Brain pericyte (primary cell): ENCODE results near the gene NDUFAF3.
A peak's percentile ranks its signal among the peaks of the same experiment; 100 is the strongest.
"Not testable (repeated sequence)": the region's sequence is repeated elsewhere in the genome, so short reads cannot be mapped to it uniquely, and the experiment has no call there.

Source experiments
- DNase-seq: peaks from one replicate; pipeline ENCODE4 v3.0.0-alpha.2; 2012; ENCODE audit warnings: low read depth, low spot score

NDUFAF3 gene

GRCh38 chr3:48999085-48999858 is 22.6 kb upstream of the NDUFAF3 start:
- DNase-seq, result no peak

- no peak for DNase-seq
Measured at GRCh38 chr3:49001155-49001554, 20.8 kb upstream of the NDUFAF3 start.

GRCh38 chr3:49004352-49005302 is 17.3 kb upstream of the NDUFAF3 start:
- DNase-seq, result no peak

- DNase-seq, result no peak
Measured at GRCh38 chr3:49005303-49005680, 16.6 kb upstream of the NDUFAF3 start.

- no peak for DNase-seq
Measured at GRCh38 chr3:49005998-49006397, 15.9 kb upstream of the NDUFAF3 start.

- no peak for DNase-seq
Measured at GRCh38 chr3:49006408-49007067, 15.4 kb upstream of the NDUFAF3 start.

- peak; percentile 92 for DNase-seq
Measured at GRCh38 chr3:49007068-49007770, 14.7 kb upstream of the NDUFAF3 start, which contains the start of gene WDR6. Gene WDR6 (plus strand): TSS chr3:49007391. CDS start chr3:49007432, 41 bp downstream.

- peak; percentile 31 for DNase-seq
Measured at GRCh38 chr3:49007771-49008528, 14.0 kb upstream of the NDUFAF3 start.

GRCh38 chr3:49008627-49009026 is 13.3 kb upstream of the NDUFAF3 start:
- DNase-seq, result not testable (repeated sequence)

- DNase-seq, result no peak
Measured at GRCh38 chr3:49009396-49009795, 12.5 kb upstream of the NDUFAF3 start.

GRCh38 chr3:49012441-49013017 is 9.4 kb upstream of the NDUFAF3 start:
- no peak for DNase-seq

GRCh38 chr3:49013113-49013737 is 8.7 kb upstream of the NDUFAF3 start:
- no peak for DNase-seq

GRCh38 chr3:49013738-49014660 is 7.9 kb upstream of the NDUFAF3 start:
- DNase-seq, result no peak

- no peak for DNase-seq
Measured at GRCh38 chr3:49015072-49015471, 6.8 kb upstream of the NDUFAF3 start.

- DNase-seq, result no peak
Measured at GRCh38 chr3:49015765-49016164, 6.2 kb upstream of the NDUFAF3 start.

- DNase-seq, result no peak
Measured at GRCh38 chr3:49016414-49017228, 5.3 kb upstream of the NDUFAF3 start.

- DNase-seq, result no peak
Measured at GRCh38 chr3:49017229-49017970, 4.5 kb upstream of the NDUFAF3 start.
